ENCODE measurements around the gene LSM4. TPM values are rescaled to one million over a fixed set of nuclear protein-coding genes. Genes with fewer than 3 reads are reported as not detected.

Gene LSM4
- total RNA-seq, 1 experiment from 2014 or later: 828 TPM

DNA sequence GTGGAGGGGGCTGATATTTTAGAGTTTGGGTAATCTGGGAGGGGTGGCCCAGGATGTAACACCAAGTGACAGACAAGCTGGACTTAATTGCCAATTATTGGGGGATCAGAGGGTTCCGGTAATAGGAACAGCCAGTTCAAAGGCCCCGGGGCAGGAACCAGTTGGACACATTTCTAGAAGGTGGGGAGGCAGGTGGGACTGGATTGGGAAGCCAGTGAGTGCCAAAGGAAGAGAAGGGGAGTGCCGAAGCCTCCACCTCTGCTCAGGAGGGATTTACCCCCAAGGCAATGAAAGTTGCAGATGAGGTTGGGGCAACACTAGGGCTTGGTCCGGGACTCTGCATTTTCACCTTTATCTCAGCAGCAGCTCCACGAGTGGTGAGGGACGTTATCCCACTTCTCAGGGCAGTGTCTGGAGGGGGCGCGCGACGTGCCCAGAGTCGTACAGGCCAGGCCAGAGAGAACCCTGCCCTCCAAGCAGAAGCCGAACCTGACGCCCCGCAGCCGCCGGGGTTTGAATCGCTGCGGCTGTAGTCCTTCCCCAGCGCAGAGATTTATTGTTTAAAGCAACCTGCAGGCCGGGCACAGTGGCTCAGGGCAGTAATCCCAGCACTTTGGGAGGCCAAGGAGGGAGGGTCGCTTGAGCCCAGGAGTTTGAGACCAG, 35.8 kb downstream of the LSM4 start:
- in situ Hi-C loops (cut with HindIII; ENCODE audit: low pct_unique_long_range_greater_than_20kb, low sequenced_read_pairs): no loop called here

DNA sequence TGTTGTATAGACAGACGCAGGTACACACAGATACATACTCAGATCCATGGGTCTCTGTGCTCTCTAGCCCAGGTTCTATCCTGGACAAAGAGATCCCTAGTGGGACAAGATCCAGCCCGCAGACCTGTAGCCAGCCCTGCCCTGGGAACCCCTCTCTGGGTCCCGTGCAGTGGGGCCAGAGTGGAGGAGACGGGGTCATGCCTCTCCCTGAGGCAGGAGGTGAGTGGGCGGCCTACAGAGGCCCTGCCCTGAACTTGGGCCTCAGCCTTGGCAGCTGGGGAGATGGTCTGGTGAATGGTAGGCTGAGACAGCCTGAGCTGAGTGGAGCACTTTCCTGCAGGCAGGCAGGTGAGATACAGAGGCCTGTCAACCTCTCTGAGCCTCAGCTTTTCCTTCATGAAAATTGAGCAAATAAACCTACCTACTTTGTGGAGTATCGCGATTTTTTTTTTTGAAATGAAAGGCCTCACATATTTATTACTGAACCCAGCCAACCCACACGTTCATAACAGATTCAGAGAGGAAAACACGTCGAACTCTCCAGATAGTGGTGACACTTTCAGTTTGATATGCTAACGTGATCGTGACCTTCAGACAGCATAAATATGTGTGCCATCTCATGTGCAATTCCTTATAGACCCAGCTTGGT, 38.0 kb downstream of the LSM4 start:
- in situ Hi-C loops (cut with HindIII; ENCODE audit: low pct_unique_long_range_greater_than_20kb, low sequenced_read_pairs): no loop called here
- no peak for DNase-seq (ENCODE audit: low read depth)

More for the DNA sequence above, 35.8 kb downstream of the LSM4 start:
- DNase-seq (ENCODE audit: low read depth): no peak

DNA sequence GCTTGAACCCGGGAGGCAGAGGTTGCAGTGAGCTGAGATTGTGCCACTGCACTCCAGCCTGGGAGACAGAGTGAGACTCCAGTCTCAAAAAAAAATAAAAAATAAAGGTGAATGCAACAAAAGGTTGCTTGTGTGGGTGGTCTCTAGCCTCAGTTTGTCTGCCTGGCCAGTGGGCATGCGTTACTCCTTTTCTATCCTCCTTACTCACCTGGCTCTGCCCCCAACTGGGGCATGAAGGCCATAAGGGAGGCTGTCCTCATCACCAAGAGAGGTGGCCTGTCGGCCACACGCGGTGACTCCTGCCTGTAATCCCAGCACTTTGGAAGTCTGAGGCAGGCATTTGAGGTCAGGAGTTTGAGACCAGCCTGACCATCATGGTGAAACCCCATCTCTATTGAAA, 39.5 kb downstream of the LSM4 start:
- no peak for DNase-seq (ENCODE audit: low read depth)
- in situ Hi-C loops (cut with HindIII; ENCODE audit: low pct_unique_long_range_greater_than_20kb, low sequenced_read_pairs): no loop called here

DNA sequence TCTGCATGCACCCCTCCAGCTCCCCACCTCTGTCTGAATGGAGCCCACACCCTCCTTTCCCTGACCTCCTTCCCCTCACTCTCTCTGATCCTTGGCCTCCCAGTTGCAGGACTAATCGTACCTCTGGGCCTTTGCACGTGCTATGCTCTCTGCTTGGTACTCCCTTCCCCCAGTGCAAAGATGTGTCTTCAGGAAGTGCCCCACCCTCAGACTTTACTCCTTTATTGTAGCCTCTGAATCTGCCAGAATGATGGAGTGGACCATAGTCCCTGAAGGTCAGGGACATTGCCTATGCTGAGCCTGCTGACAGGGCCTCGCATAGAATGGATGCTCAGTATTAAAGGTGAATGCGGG, 40.1 kb downstream of the LSM4 start:
- in situ Hi-C loops (cut with HindIII; ENCODE audit: low pct_unique_long_range_greater_than_20kb, low sequenced_read_pairs): no loop called here
- no peak for DNase-seq (ENCODE audit: low read depth)

DNA sequence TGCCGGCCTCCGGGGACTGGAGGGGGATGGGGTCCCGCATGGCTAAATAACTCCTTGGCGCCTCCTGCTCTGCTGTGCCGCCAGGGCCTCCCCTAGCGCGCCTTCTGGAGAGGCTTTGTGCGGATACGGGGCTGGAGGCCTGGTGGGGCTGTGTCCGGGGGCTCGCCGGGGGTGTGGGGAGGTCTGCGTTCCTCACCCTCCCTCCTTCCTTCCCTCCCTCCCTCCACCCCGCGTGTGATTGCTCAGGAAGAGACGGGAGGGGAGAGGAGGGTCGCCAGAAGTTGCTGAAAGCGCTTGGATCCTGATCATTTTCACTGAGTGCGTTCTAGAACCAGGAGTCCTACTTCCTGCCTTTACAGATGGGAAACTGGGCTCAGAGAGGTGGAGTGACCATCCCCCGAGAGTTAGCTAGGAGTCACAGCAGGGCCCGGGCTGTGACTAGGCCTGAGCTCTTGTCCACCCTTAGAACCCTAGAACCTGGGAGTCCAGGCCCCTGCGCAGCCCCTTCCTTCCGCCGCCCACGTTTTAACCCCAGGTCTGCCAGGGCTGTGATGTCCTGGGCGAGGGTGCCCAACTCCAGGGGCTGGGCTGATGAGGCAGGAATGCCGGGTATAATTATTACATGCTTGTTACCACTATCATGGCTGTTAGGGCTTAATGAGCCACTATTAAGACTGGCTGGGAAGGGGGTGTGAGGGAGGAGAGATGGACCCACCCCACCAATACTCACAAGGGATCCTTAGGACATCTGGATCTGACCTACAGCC, 40.7 kb downstream of the LSM4 start:
- in situ Hi-C loops (cut with HindIII; ENCODE audit: low pct_unique_long_range_greater_than_20kb, low sequenced_read_pairs): no loop called here

DNA sequence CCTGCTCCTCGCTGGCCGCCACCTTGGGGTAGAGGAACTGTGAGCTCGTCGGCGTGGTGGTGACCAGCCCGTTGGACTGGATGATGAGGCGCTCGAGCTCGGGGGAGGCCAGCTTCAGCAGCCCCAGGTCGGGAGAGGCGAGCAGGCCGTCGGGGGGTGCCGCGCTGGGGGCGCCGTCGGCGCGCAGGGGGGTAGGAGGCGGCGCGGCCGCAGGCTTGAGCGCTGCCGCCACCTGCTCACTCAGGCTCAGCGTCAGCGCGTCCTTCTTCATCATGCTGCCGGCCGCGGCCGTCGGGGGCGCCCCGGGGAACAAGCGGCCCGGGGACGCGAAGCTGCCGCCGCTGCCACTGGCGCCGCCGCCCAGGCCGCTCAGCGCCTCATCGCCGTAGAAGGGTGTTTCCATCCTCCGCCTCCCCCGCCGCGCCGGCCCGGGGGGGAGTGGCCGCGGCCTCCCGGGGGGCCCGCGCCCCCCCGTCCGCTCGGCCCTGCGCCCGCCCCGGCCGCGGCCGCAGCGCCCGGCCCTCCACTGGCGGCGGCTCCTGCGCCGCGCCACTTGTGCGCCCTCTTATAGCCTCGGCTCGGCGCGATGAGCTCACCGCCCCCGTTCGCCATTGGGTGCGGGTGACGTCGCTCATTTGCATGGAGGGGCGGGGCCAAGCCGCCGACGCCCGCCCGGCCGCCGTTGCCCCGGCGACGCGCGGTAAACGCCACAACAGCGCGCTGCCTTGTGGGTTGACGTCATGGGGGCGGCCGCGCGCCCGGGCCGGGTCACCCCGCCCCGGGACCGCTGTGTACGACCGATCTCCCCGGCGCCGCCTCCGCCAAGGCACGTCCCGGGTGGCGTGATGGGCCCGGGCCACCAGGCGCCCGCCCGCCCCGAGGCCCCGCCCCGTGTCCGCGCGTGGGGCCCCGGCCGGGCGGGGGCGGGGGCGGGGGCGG, 41.5 kb downstream of the LSM4 start, which contains the start of gene JUND:
Gene JUND (minus strand): TSS at position 541 of the 939 bp plus-strand sequence. CDS start 138 bp downstream, at position 403.
- in situ Hi-C loops (cut with HindIII; ENCODE audit: low pct_unique_long_range_greater_than_20kb, low sequenced_read_pairs): no loop called here
- peak; percentile 98 for DNase-seq (ENCODE audit: low read depth)

More for the DNA sequence above, 40.7 kb downstream of the LSM4 start:
- DNase-seq (ENCODE audit: low read depth): no peak

DNA sequence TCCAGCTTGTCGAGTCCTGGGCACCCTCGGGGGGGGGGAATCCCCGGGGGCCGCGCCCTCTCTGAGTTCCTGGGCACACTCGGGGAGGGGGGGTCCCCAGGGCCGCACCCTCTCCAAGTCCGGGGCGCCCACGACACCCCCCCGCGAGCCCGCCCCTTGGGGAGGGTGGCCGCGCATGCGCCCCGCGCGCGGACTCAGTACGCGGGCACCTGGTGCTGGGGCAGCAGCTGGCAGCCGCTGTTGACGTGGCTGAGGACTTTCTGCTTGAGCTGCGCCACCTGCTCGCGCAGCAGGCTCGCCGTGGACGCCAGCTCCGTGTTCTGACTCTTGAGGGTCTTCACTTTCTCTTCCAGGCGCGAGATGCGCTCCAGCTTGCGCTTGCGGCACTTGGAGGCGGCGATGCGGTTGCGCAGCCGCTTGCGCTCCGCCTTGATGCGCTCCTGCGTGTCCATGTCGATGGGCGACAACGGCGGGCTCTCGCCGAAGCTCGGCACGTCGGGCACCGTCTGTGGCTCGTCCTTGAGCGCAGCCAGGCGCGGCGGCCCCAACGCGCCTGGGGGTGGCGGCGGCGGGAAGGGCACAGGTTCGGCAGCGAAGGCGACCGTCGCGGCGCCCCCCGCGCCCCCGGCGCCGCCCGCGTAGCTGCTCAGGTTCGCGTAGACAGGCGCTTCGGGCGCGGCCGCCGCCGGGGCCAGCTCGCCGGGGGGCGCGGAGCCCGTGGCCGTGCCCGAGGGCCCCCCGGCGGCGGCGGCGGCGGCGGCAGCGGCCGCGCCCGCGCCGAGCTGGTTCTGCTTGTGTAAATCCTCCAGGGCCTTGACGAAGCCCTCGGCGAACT, 42.4 kb downstream of the LSM4 start:
- DNase-seq (ENCODE audit: low read depth): peak; percentile 83

DNA sequence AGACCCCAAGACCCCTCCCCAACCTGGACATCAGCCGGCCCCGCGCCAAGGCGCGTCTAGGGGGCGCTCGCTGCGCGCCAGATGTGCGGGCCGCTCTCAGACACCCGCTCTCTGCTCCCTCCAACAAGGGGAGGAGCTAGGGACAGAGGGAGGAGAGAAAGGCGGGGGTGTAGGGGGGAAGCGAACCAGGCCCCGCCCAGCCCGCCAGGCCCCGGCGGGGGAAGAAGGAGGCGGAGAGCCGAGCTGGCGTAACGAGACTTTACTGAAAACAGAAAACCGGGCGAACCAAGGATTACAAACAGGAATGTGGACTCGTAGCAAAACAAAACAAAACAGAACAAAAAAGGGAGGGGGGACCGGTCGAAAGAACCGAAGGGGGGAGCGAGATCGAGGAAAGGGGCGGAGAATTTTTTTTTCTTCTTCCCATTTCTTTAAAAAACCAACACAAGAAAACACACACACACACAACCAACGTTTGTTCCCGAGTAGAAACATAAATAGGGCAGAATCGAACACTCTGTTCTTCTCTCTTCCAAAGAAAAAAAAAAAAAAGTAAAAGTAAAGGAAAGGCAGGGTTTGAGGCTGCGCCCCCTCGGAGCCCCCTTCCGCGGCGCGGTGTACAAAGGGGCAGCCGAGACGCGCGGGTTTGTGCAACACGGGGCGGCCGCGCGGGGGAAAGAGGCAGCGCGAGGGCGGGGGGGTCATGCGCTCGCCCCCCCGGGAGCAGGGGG, 43.2 kb downstream of the LSM4 start:
- peak; percentile 98 for DNase-seq (ENCODE audit: low read depth)
- in situ Hi-C loops (cut with HindIII; ENCODE audit: low pct_unique_long_range_greater_than_20kb, low sequenced_read_pairs): no loop called here

More for the DNA sequence above, 42.4 kb downstream of the LSM4 start:
- in situ Hi-C loops (cut with HindIII; ENCODE audit: low pct_unique_long_range_greater_than_20kb, low sequenced_read_pairs): no loop called here

DNA sequence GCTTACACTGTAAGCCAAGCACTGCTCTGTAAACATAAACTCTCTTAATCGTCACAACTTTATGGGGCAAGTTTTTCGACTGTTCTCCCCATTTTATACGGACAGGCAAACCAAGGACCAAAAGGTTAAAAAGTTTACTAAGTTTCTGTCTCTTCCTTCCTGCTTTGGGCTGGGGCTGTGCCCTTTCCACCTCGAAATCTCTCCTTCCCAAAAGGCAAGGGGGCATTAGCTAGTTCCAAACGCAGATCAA, 43.7 kb downstream of the LSM4 start:
- DNase-seq (ENCODE audit: low read depth): no peak
- in situ Hi-C loops (cut with HindIII; ENCODE audit: low pct_unique_long_range_greater_than_20kb, low sequenced_read_pairs): no loop called here

GRCh38 chr19:18278521-18279265, 44.2 kb downstream of the LSM4 start:
- no peak for DNase-seq (ENCODE audit: low read depth)
- in situ Hi-C loops (cut with HindIII; ENCODE audit: low pct_unique_long_range_greater_than_20kb, low sequenced_read_pairs): no loop called here

DNA sequence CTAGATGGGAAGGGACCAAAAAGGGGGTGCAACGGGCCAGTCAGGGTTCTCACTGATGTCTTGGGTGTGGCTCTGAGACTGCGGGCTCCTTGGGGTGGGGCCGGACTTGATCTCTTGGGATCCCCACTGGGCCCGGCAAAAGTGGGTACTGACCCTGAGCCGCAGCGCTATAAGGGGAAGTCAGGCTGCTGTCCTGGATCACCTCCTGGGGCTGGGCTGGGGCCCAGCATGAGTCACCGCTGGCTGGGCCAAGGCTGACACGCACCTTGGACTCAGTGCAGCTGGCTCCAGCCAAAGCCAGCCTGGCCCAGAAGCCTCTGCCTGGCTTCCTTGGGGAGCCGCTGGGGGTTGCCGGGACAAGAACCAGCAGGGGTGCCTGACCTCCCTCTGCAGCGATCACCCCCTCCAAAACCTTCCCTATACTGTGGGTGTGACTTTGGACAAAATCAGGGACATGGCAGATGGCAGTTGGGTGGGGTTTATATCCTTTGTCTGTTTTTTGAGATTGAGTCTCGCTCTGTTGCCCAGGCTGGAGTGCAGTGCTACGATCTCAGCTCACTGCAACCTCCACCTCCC, 48.0 kb downstream of the LSM4 start:
- peak; percentile 78 for DNase-seq (ENCODE audit: low read depth)

DNA sequence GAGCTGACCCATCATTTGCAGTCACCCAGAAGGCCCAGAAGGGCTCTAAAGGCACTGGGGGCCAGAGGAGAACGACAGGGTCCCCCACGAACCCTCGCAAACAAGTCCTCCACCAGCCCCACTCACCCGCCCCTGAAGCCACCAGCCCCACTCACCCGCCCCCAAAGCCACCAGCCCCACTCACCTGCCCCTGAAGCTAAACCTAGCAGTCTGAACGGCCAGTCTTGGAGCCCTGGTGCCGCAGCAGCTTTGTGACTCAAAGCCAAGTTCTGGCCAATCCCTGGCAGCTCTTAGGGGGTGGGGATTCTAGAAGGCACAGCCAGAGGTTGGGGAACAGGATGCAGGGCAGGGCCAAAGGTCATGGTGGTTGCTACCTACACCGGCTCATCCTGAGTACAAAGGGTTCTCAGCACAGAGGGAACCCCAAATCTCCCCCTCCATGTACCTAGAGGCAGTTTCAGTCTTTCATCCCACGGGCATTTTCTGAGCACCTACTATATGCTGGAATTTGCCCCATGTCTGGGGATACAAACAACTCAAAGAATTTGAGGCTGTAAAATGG, 48.6 kb downstream of the LSM4 start, which contains the start of gene IQCN:
Gene IQCN (minus strand): TSS at position 234 of the 562 bp plus-strand sequence. CDS start 4,974 bp downstream, outside the sequence.
- in situ Hi-C loops (cut with HindIII; ENCODE audit: low pct_unique_long_range_greater_than_20kb, low sequenced_read_pairs): no loop called here
- DNase-seq (ENCODE audit: low read depth): no peak

More for the DNA sequence above, 48.0 kb downstream of the LSM4 start:
- in situ Hi-C loops (cut with HindIII; ENCODE audit: low pct_unique_long_range_greater_than_20kb, low sequenced_read_pairs): no loop called here

- in situ Hi-C loops (cut with HindIII; ENCODE audit: low pct_unique_long_range_greater_than_20kb, low sequenced_read_pairs): no loop called here
- DNase-seq (ENCODE audit: low read depth): no peak
Observed at GRCh38 chr19:18273561-18274218, 49.2 kb downstream of the LSM4 start.

GRCh38 chr19:18271433-18271841, 51.4 kb downstream of the LSM4 start:
- in situ Hi-C loops (cut with HindIII; ENCODE audit: low pct_unique_long_range_greater_than_20kb, low sequenced_read_pairs): no loop called here
- no peak for DNase-seq (ENCODE audit: low read depth)

- in situ Hi-C loops (cut with HindIII; ENCODE audit: low pct_unique_long_range_greater_than_20kb, low sequenced_read_pairs): no loop called here
- no peak for DNase-seq (ENCODE audit: low read depth)
Observed at GRCh38 chr19:18270326-18270725, 52.5 kb downstream of the LSM4 start.

Measured in Caki2 (cell line).